HepG2 (cell line): Measurements from ENCODE around the gene BRK1. TPM values are rescaled to one million over a fixed set of nuclear protein-coding genes. Genes with fewer than 3 reads are reported as not detected.
A peak's percentile ranks its signal among the peaks of the same experiment; 100 is the strongest.

Experiments
- ADNP ChIP-seq: sonication (generic); formaldehyde crosslinking; IDR thresholded peaks from 2 replicates; pipeline ENCODE4 v1.4.0; 2020; ENCODE audit warnings: missing genetic modification reagents
- ATF7 ChIP-seq, 2 experiments: fragments of 450-650 bp in 1 of 2; sonication (generic) in 1 of 2; formaldehyde crosslinking in 1 of 2; IDR thresholded peaks; 2 replicates each; pipeline versions ENCODE4 v1.4.0 to v1.6.1; 2016 to 2020; ENCODE audit warnings: antibody characterized with exemption in 1 of 2, mild to moderate bottlenecking in 1 of 2, missing genetic modification reagents in 1 of 2
- DNMT3B ChIP-seq: conservative IDR thresholded peaks from 2 replicates; pipeline ENCODE4 v1.6.1; 2016; ENCODE audit warnings: missing biosample characterization, control low read depth
- ETV5 ChIP-seq: IDR thresholded peaks from 2 replicates; pipeline ENCODE4 v1.6.1; 2018; ENCODE audit warnings: missing biosample characterization, missing genetic modification reagents, inconsistent platforms, borderline replicate concordance
- HNRNPUL1 ChIP-seq: fragments of 200-400 bp; formaldehyde crosslinking; IDR thresholded peaks from 2 replicates; pipeline ENCODE4 v1.6.1; 2017; ENCODE audit warnings: low read depth, mild to moderate bottlenecking, low read length, moderate library complexity
- KLF15 ChIP-seq: sonication (generic); formaldehyde crosslinking; IDR thresholded peaks from 2 replicates; pipeline ENCODE4 v1.8.1; 2023; ENCODE audit warnings: borderline replicate concordance, mild to moderate bottlenecking, inconsistent platforms, missing genetic modification reagents, mixed read lengths
- MBNL3 ChIP-seq: fragments of 250-450 bp; sonication (Bioruptor Pico); conservative IDR thresholded peaks from 2 replicates; pipeline ENCODE4 v1.8.0; 2022; ENCODE audit warnings: mild to moderate bottlenecking, inconsistent platforms
- MED1 ChIP-seq: sonication (generic); formaldehyde crosslinking; IDR thresholded peaks from 2 replicates; pipeline ENCODE4 v1.4.0; 2020; ENCODE audit warnings: missing genetic modification reagents
- NCOA1 ChIP-seq: sonication (generic); formaldehyde crosslinking; IDR thresholded peaks from 2 replicates; pipeline ENCODE4 v1.9.0; 2021; ENCODE audit warnings: missing genetic modification reagents
- NFE2L2 ChIP-seq: fragments of 150-350 bp; IDR thresholded peaks from 2 replicates; pipeline ENCODE4 v1.6.1; 2014; ENCODE audit warnings: low read length
- RFX3 ChIP-seq: IDR thresholded peaks from 2 replicates; pipeline ENCODE4 v1.6.1; 2016; ENCODE audit warnings: missing biosample characterization, missing genetic modification reagents
- SKI ChIP-seq: fragments of 450-650 bp; IDR thresholded peaks from one replicate; pipeline ENCODE4 v1.6.1; 2018; ENCODE audit warnings: mild to moderate bottlenecking; ENCODE audit not compliant: partially characterized antibody
- SP1 ChIP-seq, 2 experiments: fragments of 450-650 bp in 1 of 2; sonication (generic) in 1 of 2; formaldehyde crosslinking in 1 of 2; IDR thresholded peaks; 2 replicates each; pipeline versions ENCODE4 v1.4.0 to v1.6.1; 2016 to 2020; ENCODE audit warnings: missing genetic modification reagents in 1 of 2
- TEAD3 ChIP-seq: optimal IDR thresholded peaks from 2 replicates; pipeline ENCODE3; 2016; ENCODE audit warnings: borderline replicate concordance
- ZBTB38 ChIP-seq: sonication (generic); formaldehyde crosslinking; IDR thresholded peaks from 2 replicates; pipeline ENCODE4 v1.5.1; 2020; ENCODE audit warnings: mild to moderate bottlenecking, missing genetic modification reagents
- ZFY ChIP-seq: sonication (generic); formaldehyde crosslinking; IDR thresholded peaks from 2 replicates; pipeline ENCODE4 v1.4.0; 2020; ENCODE audit warnings: missing genetic modification reagents
- ZMYM3 ChIP-seq: sonication (generic); formaldehyde crosslinking; IDR thresholded peaks from 2 replicates; pipeline ENCODE4 v1.5.1; 2020; ENCODE audit warnings: mild to moderate bottlenecking, missing genetic modification reagents
- ZNF232 ChIP-seq: sonication (generic); formaldehyde crosslinking; IDR thresholded peaks from 2 replicates; pipeline ENCODE4 v1.4.0; 2020; ENCODE audit warnings: missing genetic modification reagents, borderline replicate concordance
- ZNF253 ChIP-seq: sonication (generic); formaldehyde crosslinking; IDR thresholded peaks from 2 replicates; pipeline ENCODE4 v1.8.0; 2022; ENCODE audit warnings: mild to moderate bottlenecking, missing genetic modification reagents, borderline replicate concordance
- ZNF629 ChIP-seq: sonication (generic); formaldehyde crosslinking; conservative IDR thresholded peaks from 2 replicates; pipeline ENCODE4 v1.5.0; 2020; ENCODE audit warnings: missing genetic modification reagents
- ZNF660 ChIP-seq: sonication (generic); formaldehyde crosslinking; IDR thresholded peaks from 2 replicates; pipeline ENCODE4 v1.5.1; 2020; ENCODE audit warnings: mild to moderate bottlenecking, low read depth, missing genetic modification reagents, borderline replicate concordance
- ZNF768 ChIP-seq: sonication (generic); formaldehyde crosslinking; IDR thresholded peaks from 2 replicates; pipeline ENCODE4 v1.4.0; 2020; ENCODE audit warnings: missing genetic modification reagents
- ZNF772 ChIP-seq: sonication (generic); formaldehyde crosslinking; IDR thresholded peaks from 2 replicates; pipeline ENCODE4 v1.5.0; 2020; ENCODE audit warnings: mild to moderate bottlenecking, missing genetic modification reagents
- ZSCAN29 ChIP-seq: sonication (generic); formaldehyde crosslinking; conservative IDR thresholded peaks from 2 replicates; pipeline ENCODE4 v1.4.0; 2020; ENCODE audit warnings: mild to moderate bottlenecking, missing genetic modification reagents
- polyA plus RNA-seq, 8 experiments: library from polyadenylated mRNA; depleted of rRNA in 3 of 8; stranded (reverse) in 7 of 8; unstranded in 1 of 8; fragments of >200 nt; fragmentation: Illumina TruSeq in 4 of 8; extraction: Trizol in 4 of 8; gene quantifications; 2 replicates each; pipeline versions ENCODE4 v1.2.1 to v1.2.3, GENCODE V29; 2011 to 2016; ENCODE audit warnings: low read depth in 4 of 8, missing spikeins in 1 of 8, mixed read lengths in 1 of 8; ENCODE audit not compliant: insufficient read depth in 1 of 8
- total RNA-seq, 5 experiments: library from RNA; depleted of rRNA; stranded (reverse); fragments of >200 nt; fragmentation: Illumina TruSeq; extraction: Trizol; gene quantifications; 2 replicates each; pipeline ENCODE4 v1.2.3, GENCODE V29; 2016; ENCODE audit warnings: low read depth in 1 of 5
- TF ChIP-seq, protein P1 (sequence below): sonication (generic); formaldehyde crosslinking; IDR thresholded peaks from 2 replicates; pipeline ENCODE4 v1.9.0; 2022; ENCODE audit warnings: missing genetic modification reagents, mild to moderate bottlenecking, borderline replicate concordance
- TF ChIP-seq, protein P2 (sequence below): IDR thresholded peaks from 2 replicates; pipeline ENCODE4 v1.6.1; 2012; ENCODE audit warnings: inconsistent platforms
- TF ChIP-seq, protein P3 (sequence below): sonication (generic); formaldehyde crosslinking; IDR thresholded peaks from 2 replicates; pipeline ENCODE4 v1.4.0; 2020; ENCODE audit warnings: mild to moderate bottlenecking, missing genetic modification reagents, borderline replicate concordance
- TF ChIP-seq, protein P4 (sequence below): sonication (generic); formaldehyde crosslinking; IDR thresholded peaks from 2 replicates; pipeline ENCODE4 v1.4.0; 2020; ENCODE audit warnings: missing genetic modification reagents

BRK1 gene
- total and polyA plus RNA-seq, 2 of the 13 experiments (the other 11 are each of a cell fraction or from before 2014, with no cell fraction given) = 118 to 155 TPM

DNA sequence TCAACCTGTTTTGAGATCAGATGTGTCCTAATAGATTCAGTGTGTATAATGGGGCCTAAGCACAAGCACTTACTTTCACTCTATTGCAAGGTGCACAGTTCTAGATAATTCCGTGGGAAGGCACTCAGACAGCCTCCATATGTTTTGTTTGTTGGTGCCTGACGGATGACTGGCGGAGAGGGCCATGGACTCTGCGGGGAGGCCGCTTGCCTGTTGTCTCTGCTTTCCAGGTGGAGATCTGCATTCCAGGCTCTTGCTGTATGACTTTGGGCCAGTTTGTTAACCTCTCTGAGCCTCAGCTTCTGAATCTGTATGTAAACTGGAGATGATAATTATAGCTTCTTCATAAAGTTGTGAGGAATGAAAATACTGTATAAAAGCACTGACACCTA is 50.7 kb downstream of the BRK1 start (continued):
- TF ChIP-seq ZNF253 (CRISPR knock-in tag) = no peak
- TF ChIP-seq KLF15 (CRISPR knock-in tag) = no peak
- TF ChIP-seq ZNF660 (CRISPR knock-in tag) = no peak
- TF ChIP-seq TEAD3 (CRISPR knock-in tag) = peak; percentile 53
- TF ChIP-seq ZMYM3 (CRISPR knock-in tag) = peak; percentile 71
- no peak for TF ChIP-seq ZNF232 (CRISPR knock-in tag)
- TF ChIP-seq, protein P1, sequence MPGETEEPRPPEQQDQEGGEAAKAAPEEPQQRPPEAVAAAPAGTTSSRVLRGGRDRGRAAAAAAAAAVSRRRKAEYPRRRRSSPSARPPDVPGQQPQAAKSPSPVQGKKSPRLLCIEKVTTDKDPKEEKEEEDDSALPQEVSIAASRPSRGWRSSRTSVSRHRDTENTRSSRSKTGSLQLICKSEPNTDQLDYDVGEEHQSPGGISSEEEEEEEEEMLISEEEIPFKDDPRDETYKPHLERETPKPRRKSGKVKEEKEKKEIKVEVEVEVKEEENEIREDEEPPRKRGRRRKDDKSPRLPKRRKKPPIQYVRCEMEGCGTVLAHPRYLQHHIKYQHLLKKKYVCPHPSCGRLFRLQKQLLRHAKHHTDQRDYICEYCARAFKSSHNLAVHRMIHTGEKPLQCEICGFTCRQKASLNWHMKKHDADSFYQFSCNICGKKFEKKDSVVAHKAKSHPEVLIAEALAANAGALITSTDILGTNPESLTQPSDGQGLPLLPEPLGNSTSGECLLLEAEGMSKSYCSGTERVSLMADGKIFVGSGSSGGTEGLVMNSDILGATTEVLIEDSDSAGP (CRISPR knock-in tag) = no peak
- no peak for TF ChIP-seq ETV5 (CRISPR knock-in tag)
- TF ChIP-seq SKI = no peak
- TF ChIP-seq SP1 (IDR thresholded peaks at IDR 0.05) = no peak
- TF ChIP-seq SP1 (CRISPR knock-in tag; IDR thresholded peaks at IDR 0.05) = no peak
- TF ChIP-seq MBNL3 (CRISPR knock-in tag) = no peak
- TF ChIP-seq, protein P2, sequence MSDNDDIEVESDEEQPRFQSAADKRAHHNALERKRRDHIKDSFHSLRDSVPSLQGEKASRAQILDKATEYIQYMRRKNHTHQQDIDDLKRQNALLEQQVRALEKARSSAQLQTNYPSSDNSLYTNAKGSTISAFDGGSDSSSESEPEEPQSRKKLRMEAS = 0 out of 2 replicates have a peak, but pooled peaks have one; percentile 34
- no peak for TF ChIP-seq ADNP
- TF ChIP-seq NCOA1 (CRISPR knock-in tag) = no peak
- TF ChIP-seq HNRNPUL1 = no peak
- no peak for TF ChIP-seq RFX3 (CRISPR knock-in tag)
- TF ChIP-seq ZFY (CRISPR knock-in tag) = peak; percentile 17; the same call in 1 of the 2 replicates
- TF ChIP-seq, protein P3, sequence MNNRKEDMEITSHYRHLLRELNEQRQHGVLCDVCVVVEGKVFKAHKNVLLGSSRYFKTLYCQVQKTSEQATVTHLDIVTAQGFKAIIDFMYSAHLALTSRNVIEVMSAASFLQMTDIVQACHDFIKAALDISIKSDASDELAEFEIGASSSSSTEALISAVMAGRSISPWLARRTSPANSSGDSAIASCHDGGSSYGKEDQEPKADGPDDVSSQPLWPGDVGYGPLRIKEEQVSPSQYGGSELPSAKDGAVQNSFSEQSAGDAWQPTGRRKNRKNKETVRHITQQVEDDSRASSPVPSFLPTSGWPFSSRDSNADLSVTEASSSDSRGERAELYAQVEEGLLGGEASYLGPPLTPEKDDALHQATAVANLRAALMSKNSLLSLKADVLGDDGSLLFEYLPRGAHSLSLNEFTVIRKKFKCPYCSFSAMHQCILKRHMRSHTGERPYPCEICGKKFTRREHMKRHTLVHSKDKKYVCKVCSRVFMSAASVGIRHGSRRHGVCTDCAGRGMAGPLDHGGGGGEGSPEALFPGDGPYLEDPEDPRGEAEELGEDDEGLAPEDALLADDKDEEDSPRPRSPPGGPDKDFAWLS = no peak
- no peak for TF ChIP-seq ZNF772 (CRISPR knock-in tag)
- no peak for TF ChIP-seq ZSCAN29 (CRISPR knock-in tag)
- TF ChIP-seq ZNF629 (CRISPR knock-in tag) = no peak
- TF ChIP-seq ZBTB38 (CRISPR knock-in tag) = peak; percentile 98
- no peak for TF ChIP-seq NFE2L2
- peak; percentile 95 for TF ChIP-seq ZNF768
- no peak for TF ChIP-seq DNMT3B
- TF ChIP-seq, protein P4, sequence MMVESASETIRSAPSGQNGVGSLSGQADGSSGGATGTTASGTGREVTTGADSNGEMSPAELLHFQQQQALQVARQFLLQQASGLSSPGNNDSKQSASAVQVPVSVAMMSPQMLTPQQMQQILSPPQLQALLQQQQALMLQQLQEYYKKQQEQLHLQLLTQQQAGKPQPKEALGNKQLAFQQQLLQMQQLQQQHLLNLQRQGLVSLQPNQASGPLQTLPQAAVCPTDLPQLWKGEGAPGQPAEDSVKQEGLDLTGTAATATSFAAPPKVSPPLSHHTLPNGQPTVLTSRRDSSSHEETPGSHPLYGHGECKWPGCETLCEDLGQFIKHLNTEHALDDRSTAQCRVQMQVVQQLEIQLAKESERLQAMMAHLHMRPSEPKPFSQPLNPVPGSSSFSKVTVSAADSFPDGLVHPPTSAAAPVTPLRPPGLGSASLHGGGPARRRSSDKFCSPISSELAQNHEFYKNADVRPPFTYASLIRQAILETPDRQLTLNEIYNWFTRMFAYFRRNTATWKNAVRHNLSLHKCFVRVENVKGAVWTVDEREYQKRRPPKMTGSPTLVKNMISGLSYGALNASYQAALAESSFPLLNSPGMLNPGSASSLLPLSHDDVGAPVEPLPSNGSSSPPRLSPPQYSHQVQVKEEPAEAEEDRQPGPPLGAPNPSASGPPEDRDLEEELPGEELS (CRISPR knock-in tag) = no peak
- TF ChIP-seq ATF7 (IDR thresholded peaks at IDR 0.05) = no peak
- no peak for TF ChIP-seq ATF7 (CRISPR knock-in tag; IDR thresholded peaks at IDR 0.05)
- TF ChIP-seq MED1 (CRISPR knock-in tag) = peak; percentile 23; the same call in 1 of the 2 replicates
